ENCODE results near the gene FRS3.

The FRS3 gene

DNA sequence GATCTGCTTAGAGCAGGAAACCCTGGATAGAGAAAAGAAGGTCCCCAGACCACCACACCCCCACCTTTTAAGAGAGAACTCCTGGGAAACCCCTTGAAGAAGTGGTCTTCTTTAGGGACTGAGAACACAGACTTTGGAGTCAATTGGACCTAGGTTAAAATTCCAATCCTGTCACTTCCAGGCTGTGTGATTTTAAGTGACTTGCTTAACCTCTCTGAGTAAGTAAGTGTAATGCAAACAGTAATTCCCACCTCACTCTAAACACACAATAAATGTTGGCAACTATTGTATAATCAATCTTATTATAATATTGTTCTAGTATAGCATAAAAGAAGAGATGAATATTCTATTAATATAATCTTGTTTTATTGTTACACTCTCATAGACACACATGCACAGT, 47.6 kb downstream of the FRS3 start:
- H3K4me1 Mint-ChIP-seq, result peaks cover 43% of the 10 kb centered on the region
- H3K4me3 Mint-ChIP-seq, result peak overlapping the region; percentile 19

DNA sequence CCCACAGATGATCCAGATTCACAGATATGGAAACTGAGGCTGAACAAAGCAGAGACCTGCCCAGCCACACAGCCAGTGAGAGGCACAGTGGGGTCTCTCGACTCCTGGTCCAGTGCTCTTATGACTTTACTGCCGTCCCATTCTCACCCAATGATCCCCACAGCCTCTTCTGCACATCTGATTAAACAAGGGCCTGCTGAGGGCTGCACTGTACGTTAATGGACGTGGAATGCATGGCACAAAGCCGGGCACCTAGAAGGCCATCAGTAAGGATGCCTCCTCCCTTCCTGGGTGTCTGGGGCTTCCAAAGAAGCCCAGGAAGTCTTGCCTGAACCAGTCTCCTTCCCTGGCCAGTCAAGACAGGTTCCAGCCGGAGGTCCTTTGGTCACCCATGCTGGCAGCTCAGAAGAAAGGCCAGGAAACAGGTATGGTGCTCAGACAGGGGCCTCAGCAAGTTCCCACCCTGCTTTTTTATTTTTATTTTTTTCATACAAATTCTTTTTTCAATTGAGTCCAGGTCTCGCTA, 48.1 kb downstream of the FRS3 start:
- peaks cover 48% of the 10 kb centered on the region for H3K4me1 Mint-ChIP-seq
- H3K27ac Mint-ChIP-seq, result no peak overlapping the region
- no peaks in the 10 kb centered on the region for H3K9me3 Mint-ChIP-seq
- no peaks in the 10 kb centered on the region for H3K27me3 Mint-ChIP-seq
- no peak overlapping the region for H3K4me3 Mint-ChIP-seq
- H3K36me3 Mint-ChIP-seq, result no peaks in the 10 kb centered on the region

More for the DNA sequence above, 47.6 kb downstream of the FRS3 start:
- Mint-ChIP-seq H3K27me3 (no peaks in the 10 kb centered on the region), H3K27ac (peak overlapping the region; percentile 30), H3K9me3 (no peaks in the 10 kb centered on the region), H3K36me3 (no peaks in the 10 kb centered on the region)

DNA sequence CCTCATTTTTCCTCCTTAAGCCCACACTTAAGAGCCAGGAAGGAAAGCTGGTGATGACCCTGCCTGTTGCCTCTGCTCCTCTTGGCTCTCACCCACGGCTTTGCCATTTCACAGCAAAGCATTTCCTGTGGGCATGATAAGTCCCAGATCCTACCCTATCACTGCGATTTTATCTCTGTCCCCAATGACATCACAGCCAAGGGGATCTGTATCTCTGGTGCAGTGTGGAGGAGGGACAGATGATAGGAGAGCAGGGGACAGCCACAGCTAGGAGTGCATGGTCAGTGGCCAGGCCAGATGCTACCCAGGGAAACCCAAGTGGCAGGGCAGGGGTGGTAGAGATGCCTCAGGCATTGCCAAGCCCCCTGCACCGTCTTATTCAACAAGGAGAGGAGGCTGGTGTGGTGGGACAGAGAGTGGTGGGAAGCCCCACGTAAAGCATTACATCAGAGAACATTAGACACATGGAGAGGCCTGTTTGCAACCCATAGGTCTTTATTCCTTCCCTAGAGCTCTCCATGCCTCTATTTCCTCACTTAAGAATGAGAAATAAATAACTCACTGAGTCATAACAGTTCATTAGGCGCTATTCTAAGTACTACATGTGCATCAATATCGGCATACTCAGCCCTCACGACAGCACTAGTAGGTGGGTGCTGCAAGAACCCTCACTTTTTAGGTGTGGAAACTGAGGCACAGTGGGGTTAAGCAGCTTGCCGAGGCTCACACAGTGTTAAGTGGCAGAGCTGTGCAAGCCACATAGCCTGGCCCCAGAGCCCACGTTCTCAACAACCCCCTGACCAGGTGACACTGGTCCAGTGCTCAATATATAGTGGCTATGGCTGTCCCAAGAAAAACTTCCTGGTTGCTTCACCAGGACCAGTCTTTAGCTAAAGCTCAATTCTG, 48.9 kb downstream of the FRS3 start:
- Mint-ChIP-seq H3K27me3 (no peaks in the 10 kb centered on the region), H3K9me3 (no peaks in the 10 kb centered on the region), H3K4me1 (peaks cover 48% of the 10 kb centered on the region), H3K36me3 (no peaks in the 10 kb centered on the region), H3K4me3 (no peak overlapping the region), H3K27ac (no peak overlapping the region)

DNA sequence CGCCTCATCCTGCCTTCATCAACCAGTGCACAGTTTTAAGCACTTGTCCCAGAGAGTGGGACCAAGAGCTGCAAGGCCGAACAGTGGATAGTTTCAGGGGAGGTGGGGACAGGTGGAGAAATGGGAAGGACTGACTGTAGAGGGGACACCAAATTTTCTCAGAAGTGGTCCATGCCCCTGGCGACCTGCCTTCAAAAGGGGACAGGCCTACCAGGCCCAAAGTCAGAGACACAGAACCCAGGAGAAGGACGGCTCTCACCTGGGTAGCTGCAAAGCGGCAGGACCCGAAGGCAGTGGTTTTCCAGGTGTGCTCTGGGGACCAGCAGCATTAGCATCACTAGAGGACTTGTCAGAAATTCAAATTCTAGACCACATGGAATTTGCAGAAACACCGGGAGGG, 50.1 kb downstream of the FRS3 start:
- Mint-ChIP-seq H3K27ac (no peak overlapping the region), H3K9me3 (no peaks in the 10 kb centered on the region), H3K27me3 (no peaks in the 10 kb centered on the region), H3K4me1 (peaks cover 44% of the 10 kb centered on the region), H3K36me3 (no peaks in the 10 kb centered on the region), H3K4me3 (no peak overlapping the region)

DNA sequence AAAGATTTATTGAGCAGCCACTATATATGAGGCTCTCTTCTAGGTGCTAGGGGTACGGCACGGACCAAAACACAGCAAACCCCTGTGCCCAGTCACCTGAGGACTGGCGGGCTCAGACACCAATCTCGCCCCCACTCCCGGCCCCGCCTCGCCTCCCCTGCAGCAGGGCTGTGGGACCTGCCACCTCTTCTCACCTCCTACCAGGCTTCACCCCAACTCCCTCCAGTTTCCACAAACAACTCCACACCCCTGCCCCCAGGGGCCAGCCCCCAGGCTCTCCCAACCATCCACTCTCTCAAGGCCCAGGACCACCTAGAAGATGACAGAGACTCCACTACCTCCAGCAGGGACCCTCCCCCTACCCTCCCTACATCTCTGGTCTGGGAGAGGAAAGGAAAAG, 50.7 kb downstream of the FRS3 start:
- Mint-ChIP-seq H3K27me3 (no peaks in the 10 kb centered on the region), H3K27ac (no peak overlapping the region), H3K9me3 (no peaks in the 10 kb centered on the region), H3K36me3 (no peaks in the 10 kb centered on the region), H3K4me3 (no peak overlapping the region), H3K4me1 (peaks cover 47% of the 10 kb centered on the region)

DNA sequence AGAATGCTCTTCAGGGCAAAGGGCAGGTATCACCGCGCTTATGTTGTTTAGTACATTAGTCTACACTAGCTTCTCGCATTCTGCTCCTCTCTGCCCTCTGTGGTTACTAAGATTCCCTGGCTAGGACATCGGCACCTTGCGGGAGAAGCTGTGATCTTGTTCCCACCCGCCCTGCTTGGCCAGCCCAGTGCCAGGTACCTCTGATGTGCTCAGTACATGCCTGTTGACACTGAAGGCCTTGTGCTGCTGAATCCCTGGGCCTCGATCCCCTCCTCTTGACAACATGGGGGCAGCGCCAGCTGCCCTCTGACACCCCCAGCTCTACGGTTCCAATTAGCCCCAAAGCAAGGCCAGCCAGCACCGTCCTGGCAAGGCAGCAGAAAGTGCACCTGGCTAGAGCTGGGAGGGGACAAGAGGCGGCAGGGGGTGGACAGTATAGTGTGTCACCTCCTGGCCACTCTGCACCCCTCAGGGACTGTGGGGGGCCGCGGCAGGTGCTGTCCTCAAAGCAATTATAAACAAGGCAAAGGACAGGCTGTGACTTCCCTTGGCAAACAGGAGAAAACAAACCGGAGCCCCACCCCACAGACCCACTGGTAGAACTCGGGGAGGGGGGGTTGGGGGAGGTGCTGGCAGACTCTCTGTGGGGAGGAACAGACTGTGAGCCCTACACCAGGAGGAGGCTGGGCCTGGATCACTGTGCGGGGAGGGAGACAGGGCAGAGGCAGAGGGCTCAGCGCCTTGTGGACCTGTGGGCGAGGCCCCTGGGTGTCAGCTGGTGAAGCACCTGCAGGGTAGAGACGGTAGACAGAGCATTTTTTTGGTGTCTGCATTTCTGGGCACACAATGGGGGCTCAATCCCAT, 51.4 kb downstream of the FRS3 start:
- H3K4me3 Mint-ChIP-seq, result no peak overlapping the region
- H3K4me1 Mint-ChIP-seq, result peaks cover 50% of the 10 kb centered on the region

DNA sequence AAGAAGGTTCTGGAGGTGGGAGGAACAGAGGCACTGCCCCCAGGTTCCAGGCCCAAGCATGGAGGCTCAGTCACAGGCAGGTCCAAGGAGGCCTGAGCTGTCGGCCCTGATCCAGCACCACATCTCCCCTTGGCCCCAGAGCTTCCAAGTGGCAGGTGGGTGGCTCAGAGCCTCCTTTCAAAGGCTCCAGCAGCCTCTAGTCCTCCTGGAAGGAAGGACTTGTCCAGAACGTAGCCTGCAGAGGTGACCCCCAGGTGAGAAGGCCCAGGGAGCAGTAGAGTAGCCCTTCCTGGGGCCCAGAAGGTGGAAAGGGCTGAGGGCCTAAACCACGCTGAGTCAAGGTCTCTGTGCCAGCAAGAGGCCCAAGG, 52.0 kb downstream of the FRS3 start:
- peaks cover 45% of the 10 kb centered on the region for H3K4me1 Mint-ChIP-seq
- no peaks in the 10 kb centered on the region for H3K27me3 Mint-ChIP-seq
- no peaks in the 10 kb centered on the region for H3K36me3 Mint-ChIP-seq
- H3K4me3 Mint-ChIP-seq, result no peak overlapping the region
- H3K27ac Mint-ChIP-seq, result no peak overlapping the region
- no peaks in the 10 kb centered on the region for H3K9me3 Mint-ChIP-seq

More for the DNA sequence above, 51.4 kb downstream of the FRS3 start:
- no peaks in the 10 kb centered on the region for H3K36me3 Mint-ChIP-seq
- no peaks in the 10 kb centered on the region for H3K9me3 Mint-ChIP-seq
- H3K27me3 Mint-ChIP-seq, result no peaks in the 10 kb centered on the region
- no peak overlapping the region for H3K27ac Mint-ChIP-seq

DNA sequence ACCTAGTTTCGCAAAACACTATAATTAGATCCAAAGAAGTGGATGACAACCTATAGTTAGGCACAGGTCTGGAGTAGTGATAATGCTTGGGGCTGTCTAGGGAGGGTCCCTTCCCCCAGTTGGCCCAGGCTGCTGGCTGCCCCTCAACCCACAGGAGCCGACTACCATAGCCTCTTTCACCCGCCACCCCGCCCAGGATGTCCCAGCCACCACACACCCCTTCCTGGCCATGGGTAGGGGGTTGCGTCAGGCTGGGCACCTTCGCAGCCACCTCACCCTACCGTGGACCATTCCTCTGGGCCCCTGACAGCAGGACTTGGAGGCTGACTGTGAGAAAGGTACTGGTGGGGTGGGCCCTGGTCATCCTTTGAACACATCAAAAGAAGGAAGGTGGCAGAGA, 52.8 kb downstream of the FRS3 start:
- no peak overlapping the region for H3K27ac Mint-ChIP-seq
- peak overlapping the region; percentile 61 for H3K4me3 Mint-ChIP-seq
- no peaks in the 10 kb centered on the region for H3K9me3 Mint-ChIP-seq
- peaks cover 40% of the 10 kb centered on the region for H3K4me1 Mint-ChIP-seq
- H3K36me3 Mint-ChIP-seq, result no peaks in the 10 kb centered on the region
- H3K27me3 Mint-ChIP-seq, result no peaks in the 10 kb centered on the region

DNA sequence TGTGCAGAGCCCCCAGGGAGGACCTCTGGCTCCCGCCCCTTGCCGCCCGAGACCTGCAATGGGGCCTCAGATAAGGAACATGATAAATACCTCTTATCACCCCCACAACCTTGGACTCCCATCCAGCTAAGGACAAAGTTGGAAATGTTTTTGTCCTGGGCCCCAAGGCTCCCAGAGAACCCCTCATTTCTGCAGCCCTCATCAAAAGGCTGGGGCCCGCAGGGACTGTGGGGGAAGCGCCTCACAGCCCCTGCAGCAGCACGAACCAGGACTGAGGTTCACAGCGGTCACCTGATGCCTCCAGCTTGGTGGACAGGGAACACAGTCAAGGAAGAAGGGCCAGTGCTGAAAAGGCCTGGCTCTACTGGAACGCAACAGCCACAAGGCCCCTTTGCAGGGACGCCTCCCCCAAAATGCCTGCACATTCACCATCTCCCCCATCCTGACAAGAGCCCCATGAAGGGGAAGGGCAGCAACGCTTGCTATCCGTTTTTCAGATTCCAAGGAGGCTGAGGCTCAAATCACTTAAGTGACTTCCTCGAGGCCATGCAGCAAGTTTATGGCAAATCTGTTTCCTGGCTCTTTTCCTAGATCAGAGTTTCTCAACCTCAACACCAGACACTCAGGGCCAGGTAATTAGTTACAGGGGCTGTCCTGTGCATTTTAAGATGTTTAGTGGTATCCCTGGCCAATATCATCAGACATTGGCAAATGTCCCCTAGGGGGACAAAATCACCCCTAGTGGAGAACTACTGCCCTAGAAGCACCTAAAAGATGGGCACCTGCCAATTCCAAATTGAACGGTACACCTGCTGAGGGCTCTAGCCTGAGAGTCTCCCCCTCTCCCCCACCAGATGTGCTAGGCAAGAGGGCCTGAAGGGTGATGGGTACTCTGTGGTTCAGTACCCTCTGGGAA, 54.9 kb downstream of the FRS3 start:
- Mint-ChIP-seq H3K36me3 (no peaks in the 10 kb centered on the region), H3K4me1 (peaks cover 21% of the 10 kb centered on the region), H3K9me3 (no peaks in the 10 kb centered on the region), H3K4me3 (no peak overlapping the region), H3K27ac (no peak overlapping the region), H3K27me3 (no peaks in the 10 kb centered on the region)

DNA sequence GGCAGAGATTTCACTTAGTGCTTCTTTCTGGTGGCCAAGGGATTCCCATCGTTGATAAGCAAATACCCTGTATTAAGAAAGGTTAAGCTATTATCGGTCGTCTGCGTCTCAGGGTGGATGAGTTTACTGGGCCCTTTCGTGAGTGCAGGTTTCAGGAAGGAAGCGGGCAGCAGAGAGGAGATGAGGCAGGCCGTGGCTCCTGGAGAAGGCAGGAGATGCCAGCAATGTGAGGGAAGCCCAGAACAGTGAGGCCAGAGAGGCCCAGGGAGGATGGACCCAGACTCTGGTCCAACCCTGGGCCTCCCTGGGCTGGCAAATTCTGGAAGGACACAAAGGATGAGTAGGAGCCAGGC, 55.5 kb downstream of the FRS3 start:
- Mint-ChIP-seq H3K36me3 (no peaks in the 10 kb centered on the region), H3K27me3 (no peaks in the 10 kb centered on the region), H3K4me3 (no peak overlapping the region), H3K27ac (peak overlapping the region; percentile 30), H3K9me3 (no peaks in the 10 kb centered on the region), H3K4me1 (peaks cover 21% of the 10 kb centered on the region)

DNA sequence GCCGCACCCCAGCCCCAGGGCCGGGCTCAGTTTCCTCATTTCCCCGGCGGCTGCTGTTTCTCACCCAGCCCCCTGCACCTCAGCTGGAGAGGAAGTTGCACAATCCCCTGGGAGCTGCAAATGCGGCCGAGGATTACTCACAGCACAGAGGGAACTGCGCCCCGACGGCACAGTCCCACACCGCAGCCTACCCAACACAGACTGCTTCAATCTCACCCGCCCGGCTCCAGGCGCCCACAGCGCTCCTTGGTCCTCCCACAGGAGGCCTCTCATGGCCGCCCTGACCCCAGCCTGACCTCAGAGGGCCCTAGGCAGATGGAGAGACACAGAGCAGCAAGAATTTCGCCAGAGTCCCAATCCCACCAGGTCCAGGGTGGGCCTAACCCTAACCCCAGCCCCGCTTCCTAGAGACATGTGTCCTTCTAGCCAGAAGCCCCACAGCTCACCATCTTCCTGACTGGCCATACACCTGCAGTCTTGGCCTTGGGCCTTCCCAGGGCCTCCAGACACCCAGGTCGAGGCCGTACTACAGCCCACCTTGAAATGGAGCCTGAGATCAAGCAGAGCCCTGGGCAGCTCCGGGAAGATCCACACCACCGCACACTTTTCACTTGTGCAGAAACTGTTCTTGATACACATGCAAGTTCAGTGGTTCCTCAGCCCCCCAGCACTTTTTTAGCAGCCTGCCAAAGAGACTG, 56.0 kb downstream of the FRS3 start:
- Mint-ChIP-seq H3K9me3 (no peaks in the 10 kb centered on the region), H3K27me3 (no peaks in the 10 kb centered on the region), H3K4me3 (no peak overlapping the region), H3K27ac (no peak overlapping the region), H3K4me1 (peaks cover 17% of the 10 kb centered on the region), H3K36me3 (no peaks in the 10 kb centered on the region)

DNA sequence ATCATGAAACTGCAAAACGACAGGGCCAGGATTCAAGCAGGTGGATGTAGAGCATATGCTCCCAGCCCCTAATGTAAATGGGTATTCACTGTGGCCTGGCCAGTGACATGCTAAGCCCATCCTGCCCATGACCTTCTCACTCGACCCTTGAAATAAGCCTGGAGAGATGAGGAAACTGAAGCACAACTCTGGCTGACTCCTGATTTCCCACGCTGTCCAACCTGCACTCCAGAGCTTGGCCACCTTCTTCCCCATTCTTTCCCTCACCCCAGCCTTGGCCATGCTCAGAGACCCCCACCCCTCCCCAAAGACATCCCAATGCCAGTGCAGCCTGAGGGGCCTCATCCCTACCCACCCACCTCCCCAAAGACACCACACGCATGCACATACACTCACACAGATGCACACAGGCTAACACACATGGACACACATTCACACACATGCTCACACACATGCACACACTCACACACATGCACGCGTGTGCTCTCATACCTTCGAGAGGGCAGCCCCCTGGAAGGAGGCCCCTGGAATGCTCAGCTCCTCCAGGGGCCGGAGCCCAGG, 56.7 kb downstream of the FRS3 start:
- H3K27ac Mint-ChIP-seq, result no peak overlapping the region
- no peaks in the 10 kb centered on the region for H3K9me3 Mint-ChIP-seq
- peaks cover 17% of the 10 kb centered on the region for H3K4me1 Mint-ChIP-seq
- H3K27me3 Mint-ChIP-seq, result no peaks in the 10 kb centered on the region
- no peaks in the 10 kb centered on the region for H3K36me3 Mint-ChIP-seq
- no peak overlapping the region for H3K4me3 Mint-ChIP-seq

DNA sequence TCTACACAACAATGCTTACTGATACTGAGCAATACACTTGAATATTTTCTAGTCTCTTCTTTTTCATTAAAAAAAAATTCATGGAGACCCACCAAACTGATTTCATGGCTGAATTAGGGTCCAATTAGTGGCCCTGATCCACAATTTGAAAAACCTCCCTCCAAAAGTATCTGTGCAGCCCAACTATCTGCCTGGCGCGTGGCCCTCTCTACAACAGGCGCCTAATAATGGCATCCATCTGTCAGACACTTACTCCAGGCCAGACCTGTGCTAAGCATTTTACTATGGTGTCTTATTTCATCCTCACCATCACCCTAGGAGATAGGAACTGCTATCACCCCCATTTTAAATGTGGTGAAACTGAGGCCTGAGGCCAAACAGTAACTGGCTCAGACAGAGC, 58.3 kb downstream of the FRS3 start:
- Mint-ChIP-seq H3K4me1 (peaks cover 17% of the 10 kb centered on the region), H3K4me3 (no peak overlapping the region), H3K9me3 (no peaks in the 10 kb centered on the region), H3K27ac (no peak overlapping the region), H3K27me3 (no peaks in the 10 kb centered on the region), H3K36me3 (no peaks in the 10 kb centered on the region)

DNA sequence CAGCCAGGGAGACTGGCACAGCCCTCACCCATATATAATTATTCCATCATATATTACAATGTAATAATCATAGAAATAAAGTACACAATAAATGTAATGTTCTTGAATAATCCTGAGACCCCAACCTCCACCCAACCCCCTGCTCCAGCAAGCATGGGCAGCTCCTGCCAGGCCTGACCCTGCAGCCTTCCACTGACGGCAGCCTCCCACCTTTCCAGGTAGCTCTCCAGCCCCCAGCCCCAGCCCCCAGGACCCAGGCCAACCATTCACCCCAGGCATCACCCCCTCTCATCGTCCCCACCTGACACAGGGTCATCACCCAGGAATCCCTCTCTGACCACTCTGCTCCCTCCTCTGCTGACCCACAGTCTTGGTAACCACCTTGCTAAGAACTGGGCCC, 58.9 kb downstream of the FRS3 start:
- no peak overlapping the region for H3K27ac Mint-ChIP-seq
- no peaks in the 10 kb centered on the region for H3K36me3 Mint-ChIP-seq
- H3K4me1 Mint-ChIP-seq, result peaks cover 24% of the 10 kb centered on the region
- H3K9me3 Mint-ChIP-seq, result no peaks in the 10 kb centered on the region
- H3K27me3 Mint-ChIP-seq, result no peaks in the 10 kb centered on the region
- no peak overlapping the region for H3K4me3 Mint-ChIP-seq
